ENCODE results near the gene RIPOR3. TPM values are rescaled to one million over a fixed set of nuclear protein-coding genes. Genes with fewer than 3 reads are reported as not detected.

The RIPOR3 gene
- total and polyA plus RNA-seq, 12 donors, result 1.6 to 50.2 (median 3.3) TPM

GRCh38 chr20:50568549-50568942, 122.8 kb downstream of the RIPOR3 start:
- Histone ChIP-seq H3K9me3 (no peaks in the 10 kb centered on the region), H3K27me3 (no peaks in the 10 kb centered on the region), H3K4me3 (no peak overlapping the region), H3K4me1 (peaks cover 10 to 62% (median 40%) of the 10 kb centered on the region in 9 donors), H3K27ac (no peak overlapping the region), H3K36me3 (peaks cover 0 to 92% (median 13%) of the 10 kb centered on the region in 9 donors)
- intact Hi-C loops (cut with DNase I), result loop anchor here in 1 of 10 donors (5.0 kb wide), 1 partner anchor 91 kb away; no protein-coding TSS in a partner anchor
- ATAC-seq (no peak), DNase-seq (no peak)
- TF ChIP-seq, protein P1, sequence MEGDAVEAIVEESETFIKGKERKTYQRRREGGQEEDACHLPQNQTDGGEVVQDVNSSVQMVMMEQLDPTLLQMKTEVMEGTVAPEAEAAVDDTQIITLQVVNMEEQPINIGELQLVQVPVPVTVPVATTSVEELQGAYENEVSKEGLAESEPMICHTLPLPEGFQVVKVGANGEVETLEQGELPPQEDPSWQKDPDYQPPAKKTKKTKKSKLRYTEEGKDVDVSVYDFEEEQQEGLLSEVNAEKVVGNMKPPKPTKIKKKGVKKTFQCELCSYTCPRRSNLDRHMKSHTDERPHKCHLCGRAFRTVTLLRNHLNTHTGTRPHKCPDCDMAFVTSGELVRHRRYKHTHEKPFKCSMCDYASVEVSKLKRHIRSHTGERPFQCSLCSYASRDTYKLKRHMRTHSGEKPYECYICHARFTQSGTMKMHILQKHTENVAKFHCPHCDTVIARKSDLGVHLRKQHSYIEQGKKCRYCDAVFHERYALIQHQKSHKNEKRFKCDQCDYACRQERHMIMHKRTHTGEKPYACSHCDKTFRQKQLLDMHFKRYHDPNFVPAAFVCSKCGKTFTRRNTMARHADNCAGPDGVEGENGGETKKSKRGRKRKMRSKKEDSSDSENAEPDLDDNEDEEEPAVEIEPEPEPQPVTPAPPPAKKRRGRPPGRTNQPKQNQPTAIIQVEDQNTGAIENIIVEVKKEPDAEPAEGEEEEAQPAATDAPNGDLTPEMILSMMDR (IDR thresholded peaks at IDR 0.05), result no peak
- WGBS, 2 donors, result 83 to 87% methylated on average over 11 of the region's 11 CpGs

- H3K4me3 ChIP-seq, result no peak overlapping the region
- WGBS, 2 donors, result 95 to 97% methylated on average over 18 of the region's 18 CpGs
- H3K4me1 ChIP-seq, result peaks cover 6 to 60% (median 37%) of the 10 kb centered on the region in 9 donors
- no peak for ATAC-seq
- H3K9me3 ChIP-seq, result no peaks in the 10 kb centered on the region
- no peak overlapping the region for H3K27ac ChIP-seq
- DNase-seq, result no peak
- TF ChIP-seq, protein P1 (IDR thresholded peaks at IDR 0.05), result no peak
- no peaks in the 10 kb centered on the region for H3K27me3 ChIP-seq
- peaks cover 0 to 96% (median 13%) of the 10 kb centered on the region in 9 donors for H3K36me3 ChIP-seq
- intact Hi-C loops (cut with DNase I), result loop anchor here in 1 of 10 donors (5.0 kb wide), 1 partner anchor 91 kb away; no protein-coding TSS in a partner anchor
Measured at GRCh38 chr20:50567860-50568548, 123.3 kb downstream of the RIPOR3 start.

DNA sequence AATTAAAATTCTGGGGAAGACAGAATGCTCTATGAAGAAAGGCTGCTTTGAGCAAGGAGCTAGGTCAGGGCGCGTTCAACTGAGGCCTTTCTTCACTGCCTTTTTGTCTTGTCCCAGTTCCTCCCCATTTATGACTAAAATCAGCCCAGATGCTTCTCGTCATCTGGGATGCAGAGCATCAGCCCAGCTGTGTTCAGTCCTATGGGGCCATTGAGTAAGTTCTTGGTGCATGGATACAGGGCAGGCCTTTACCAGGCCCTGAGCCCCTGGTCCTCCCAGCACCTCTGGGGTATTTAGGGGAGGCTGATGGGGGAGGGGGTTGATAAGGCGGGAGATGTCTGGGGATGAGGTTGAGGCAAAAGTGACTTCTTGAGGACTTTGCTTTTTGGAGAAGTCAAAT, 125.5 kb downstream of the RIPOR3 start:
- DNase-seq, result no peak
- TF ChIP-seq, protein P1 (IDR thresholded peaks at IDR 0.05), result no peak
- Histone ChIP-seq H3K27ac (peak overlapping the region in 1 of 10 donors; percentile 5), H3K27me3 (no peaks in the 10 kb centered on the region), H3K9me3 (no peaks in the 10 kb centered on the region), H3K4me3 (no peak overlapping the region), H3K4me1 (peaks cover 0 to 57% (median 31%) of the 10 kb centered on the region in 9 donors), H3K36me3 (peaks cover 0 to 100% (median 13%) of the 10 kb centered on the region in 9 donors)
- 78 to 92% methylated on average over 4 of the region's 4 CpGs for WGBS, 2 donors
- intact Hi-C loops (cut with DNase I), result loop anchor here in 1 of 10 donors (5.0 kb wide), 1 partner anchor 89 kb away; no protein-coding TSS in a partner anchor
- peak in 2 of 8 donors; percentile 21 to 61 for ATAC-seq

GRCh38 chr20:50565383-50565782, 126.0 kb downstream of the RIPOR3 start:
- H3K27ac ChIP-seq, result peak overlapping the region in 1 of 10 donors; percentile 25
- ATAC-seq, result no peak
- H3K4me1 ChIP-seq, result peaks cover 0 to 57% (median 31%) of the 10 kb centered on the region in 9 donors
- no peaks in the 10 kb centered on the region for H3K9me3 ChIP-seq
- peaks cover 0 to 99% (median 13%) of the 10 kb centered on the region in 9 donors for H3K36me3 ChIP-seq
- H3K27me3 ChIP-seq, result no peaks in the 10 kb centered on the region
- 74 to 83% methylated on average over 2 of the region's 2 CpGs for WGBS, 2 donors
- DNase-seq, result no peak
- TF ChIP-seq, protein P1 (IDR thresholded peaks at IDR 0.05), result no peak
- intact Hi-C loops (cut with DNase I), result loop anchor here in 1 of 10 donors (5.0 kb wide), 1 partner anchor 88 kb away; no protein-coding TSS in a partner anchor
- H3K4me3 ChIP-seq, result no peak overlapping the region
